WTC11 (cell line): ENCODE data around the gene IFNGR2. TPM values are rescaled to one million over a fixed set of nuclear protein-coding genes. Genes with fewer than 3 reads are reported as not detected.
A peak's percentile ranks its signal among the peaks of the same experiment; 100 is the strongest.

Source experiments
- ATAC-seq: fragments of 200-7000 bp; cut with Tn5 transposase; 2 replicates; pipeline ENCODE4 v1.10.0; 2021; ENCODE audit warnings: mild to moderate bottlenecking, moderate library complexity
- CTCF ChIA-PET: fragments of 300-600 bp; sonication (Branson Sonifier 250); formaldehyde crosslinking; loops from one replicate; lab custom pipeline; 2021; ENCODE audit warnings: antibody characterized with exemption; lab: Charles Lee
- POLR2A ChIA-PET: fragments of 350-600 bp; sonication (Branson Sonifier 250); formaldehyde crosslinking; loops from one replicate; lab custom pipeline; 2021; ENCODE audit warnings: antibody characterized with exemption; lab: Charles Lee
- DNase-seq: peaks from one replicate; pipeline ENCODE4 v3.0.0; 2021; ENCODE audit warnings: low spot score
- H3K27ac Mint-ChIP-seq: 2 replicates; pipeline ENCODE4 v1.8.0; 2021; ENCODE audit warnings: mixed read lengths
- H3K27me3 Mint-ChIP-seq: 2 replicates; pipeline ENCODE4 v1.8.0; 2021; ENCODE audit warnings: low read depth, mild to moderate bottlenecking, moderate library complexity, mixed read lengths
- H3K36me3 Mint-ChIP-seq: 2 replicates; pipeline ENCODE4 v1.8.0; 2021; ENCODE audit warnings: mixed read lengths
- H3K4me1 Mint-ChIP-seq: 2 replicates; pipeline ENCODE4 v1.8.0; 2022; ENCODE audit warnings: mixed read lengths
- H3K4me3 Mint-ChIP-seq: 2 replicates; pipeline ENCODE4 v1.8.0; 2021; ENCODE audit warnings: mild to moderate bottlenecking, moderate library complexity, mixed read lengths
- H3K9me3 Mint-ChIP-seq: 2 replicates; pipeline ENCODE4 v1.8.0; 2021; ENCODE audit warnings: mixed read lengths
- ARID4B ChIP-seq: sonication (generic); formaldehyde crosslinking; IDR thresholded peaks from 2 replicates; pipeline ENCODE4 v1.8.0; 2023; ENCODE audit warnings: missing genetic modification reagents, mild to moderate bottlenecking, borderline replicate concordance
- CDX4 ChIP-seq: fragments of 250-450 bp; sonication (Bioruptor Pico); IDR thresholded peaks from 2 replicates; pipeline ENCODE4 v1.9.0; 2021; ENCODE audit warnings: moderate library complexity, mild to moderate bottlenecking, inconsistent platforms, borderline replicate concordance
- CREM ChIP-seq: sonication (generic); formaldehyde crosslinking; IDR thresholded peaks from 2 replicates; pipeline ENCODE4 v1.8.1; 2022; ENCODE audit warnings: mild to moderate bottlenecking, missing genetic modification reagents, moderate library complexity
- FOXK1 ChIP-seq: sonication (generic); formaldehyde crosslinking; IDR thresholded peaks from 2 replicates; pipeline ENCODE4 v1.8.0; 2022; ENCODE audit warnings: mild to moderate bottlenecking, moderate library complexity, missing genetic modification reagents
- GABPB1 ChIP-seq: sonication (generic); formaldehyde crosslinking; IDR thresholded peaks from 2 replicates; pipeline ENCODE4 v1.8.1; 2023; ENCODE audit warnings: mild to moderate bottlenecking, missing genetic modification reagents
- KAT7 ChIP-seq: sonication (generic); formaldehyde crosslinking; IDR thresholded peaks from 2 replicates; pipeline ENCODE4 v1.8.1; 2023; ENCODE audit warnings: missing genetic modification reagents, mild to moderate bottlenecking, borderline replicate concordance
- MYBL2 ChIP-seq: sonication (generic); formaldehyde crosslinking; IDR thresholded peaks from 2 replicates; pipeline ENCODE4 v1.8.1; 2023; ENCODE audit warnings: mild to moderate bottlenecking, moderate library complexity, missing genetic modification reagents
- NFE2L1 ChIP-seq: sonication (generic); formaldehyde crosslinking; IDR thresholded peaks from 2 replicates; pipeline ENCODE4 v1.8.1; 2023; ENCODE audit warnings: missing genetic modification reagents
- NR1H2 ChIP-seq: sonication (generic); formaldehyde crosslinking; IDR thresholded peaks from 2 replicates; pipeline ENCODE4 v1.9.0; 2021; ENCODE audit warnings: mild to moderate bottlenecking, moderate library complexity, missing genetic modification reagents
- PRRX2 ChIP-seq: fragments of 250-450 bp; sonication (Bioruptor Pico); IDR thresholded peaks from 2 replicates; pipeline ENCODE4 v1.8.0; 2021; ENCODE audit warnings: mild to moderate bottlenecking
- RORB ChIP-seq: fragments of 250-450 bp; sonication (Bioruptor Pico); IDR thresholded peaks from 2 replicates; pipeline ENCODE4 v1.9.0; 2021; ENCODE audit warnings: mild to moderate bottlenecking
- SP1 ChIP-seq: sonication (generic); formaldehyde crosslinking; conservative IDR thresholded peaks from 2 replicates; pipeline ENCODE4 v1.8.1; 2022; ENCODE audit warnings: missing genetic modification reagents
- STAT6 ChIP-seq: sonication (generic); formaldehyde crosslinking; conservative IDR thresholded peaks from 2 replicates; pipeline ENCODE4 v1.8.1; 2023; ENCODE audit warnings: mild to moderate bottlenecking, low read depth, missing genetic modification reagents, moderate library complexity
- ZNF121 ChIP-seq: sonication (generic); formaldehyde crosslinking; IDR thresholded peaks from 2 replicates; pipeline ENCODE4 v1.8.0; 2023; ENCODE audit warnings: missing genetic modification reagents
- ZNF219 ChIP-seq: sonication (generic); formaldehyde crosslinking; IDR thresholded peaks from 2 replicates; pipeline ENCODE4 v1.8.0; 2023; ENCODE audit warnings: missing genetic modification reagents, mild to moderate bottlenecking, borderline replicate concordance
- ZNF396 ChIP-seq: fragments of 250-450 bp; sonication (Bioruptor Pico); IDR thresholded peaks from 2 replicates; pipeline ENCODE4 v1.8.0; 2021; ENCODE audit warnings: mild to moderate bottlenecking, moderate library complexity, borderline replicate concordance
- ZNF671 ChIP-seq: fragments of 250-450 bp; sonication (Bioruptor Pico); IDR thresholded peaks from 2 replicates; pipeline ENCODE4 v1.8.0; 2021; ENCODE audit warnings: mild to moderate bottlenecking
- total RNA-seq: library from RNA; stranded (reverse); gene quantifications from 3 replicates; pipeline ENCODE4 v1.2.3, GENCODE V29; 2021
- TF ChIP-seq, protein P1 (sequence below): sonication (generic); formaldehyde crosslinking; IDR thresholded peaks from 2 replicates; pipeline ENCODE4 v1.8.1; 2023; ENCODE audit warnings: mild to moderate bottlenecking, missing genetic modification reagents, moderate library complexity
- TF ChIP-seq, protein P2 (sequence below): sonication (generic); formaldehyde crosslinking; IDR thresholded peaks from 2 replicates; pipeline ENCODE4 v1.8.0; 2023; ENCODE audit warnings: missing genetic modification reagents
- TF ChIP-seq, protein P3 (sequence below): sonication (generic); formaldehyde crosslinking; IDR thresholded peaks from 2 replicates; pipeline ENCODE4 v1.8.1; 2023; ENCODE audit warnings: mild to moderate bottlenecking, missing genetic modification reagents, moderate library complexity
- TF ChIP-seq, protein P4 (sequence below): sonication (generic); formaldehyde crosslinking; IDR thresholded peaks from 2 replicates; pipeline ENCODE4 v1.8.1; 2022; ENCODE audit warnings: mild to moderate bottlenecking, moderate library complexity, missing genetic modification reagents
- TF ChIP-seq, protein P5 (sequence below): sonication (generic); formaldehyde crosslinking; IDR thresholded peaks from 2 replicates; pipeline ENCODE4 v1.8.0; 2023; ENCODE audit warnings: mild to moderate bottlenecking, missing genetic modification reagents

IFNGR2 gene
- total RNA-seq, 1 experiment from 2014 or later, result 34.1 TPM

DNA sequence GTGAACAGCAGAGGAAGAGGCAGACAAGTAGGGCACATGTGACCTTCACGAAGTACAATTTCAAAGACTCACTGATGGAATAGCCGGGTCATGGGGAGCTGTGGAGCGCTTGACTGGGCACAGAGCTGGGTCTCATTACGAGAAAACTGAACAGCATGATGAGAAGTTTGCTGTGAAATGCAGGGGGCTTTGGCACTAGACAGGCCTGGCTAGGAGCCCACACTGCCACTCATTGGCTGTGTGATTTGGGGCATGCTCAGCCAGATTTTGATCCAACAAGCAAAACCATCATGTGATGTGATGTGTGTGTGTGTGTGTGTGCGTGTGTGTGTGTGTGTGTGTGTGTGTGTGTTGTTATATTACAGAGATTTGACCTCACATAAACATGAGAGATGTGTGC, 4.9 kb upstream of the IFNGR2 start (continued):
- TF ChIP-seq, protein P1, sequence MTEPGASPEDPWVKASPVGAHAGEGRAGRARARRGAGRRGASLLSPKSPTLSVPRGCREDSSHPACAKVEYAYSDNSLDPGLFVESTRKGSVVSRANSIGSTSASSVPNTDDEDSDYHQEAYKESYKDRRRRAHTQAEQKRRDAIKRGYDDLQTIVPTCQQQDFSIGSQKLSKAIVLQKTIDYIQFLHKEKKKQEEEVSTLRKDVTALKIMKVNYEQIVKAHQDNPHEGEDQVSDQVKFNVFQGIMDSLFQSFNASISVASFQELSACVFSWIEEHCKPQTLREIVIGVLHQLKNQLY (CRISPR knock-in tag), result no peak
- TF ChIP-seq ZNF219 (CRISPR knock-in tag) (no peak), FOXK1 (CRISPR knock-in tag) (no peak), STAT6 (CRISPR knock-in tag) (no peak)
- TF ChIP-seq, protein P2, sequence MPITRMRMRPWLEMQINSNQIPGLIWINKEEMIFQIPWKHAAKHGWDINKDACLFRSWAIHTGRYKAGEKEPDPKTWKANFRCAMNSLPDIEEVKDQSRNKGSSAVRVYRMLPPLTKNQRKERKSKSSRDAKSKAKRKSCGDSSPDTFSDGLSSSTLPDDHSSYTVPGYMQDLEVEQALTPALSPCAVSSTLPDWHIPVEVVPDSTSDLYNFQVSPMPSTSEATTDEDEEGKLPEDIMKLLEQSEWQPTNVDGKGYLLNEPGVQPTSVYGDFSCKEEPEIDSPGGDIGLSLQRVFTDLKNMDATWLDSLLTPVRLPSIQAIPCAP (CRISPR knock-in tag), result no peak
- TF ChIP-seq, all 79 proteins: peak for 0

DNA sequence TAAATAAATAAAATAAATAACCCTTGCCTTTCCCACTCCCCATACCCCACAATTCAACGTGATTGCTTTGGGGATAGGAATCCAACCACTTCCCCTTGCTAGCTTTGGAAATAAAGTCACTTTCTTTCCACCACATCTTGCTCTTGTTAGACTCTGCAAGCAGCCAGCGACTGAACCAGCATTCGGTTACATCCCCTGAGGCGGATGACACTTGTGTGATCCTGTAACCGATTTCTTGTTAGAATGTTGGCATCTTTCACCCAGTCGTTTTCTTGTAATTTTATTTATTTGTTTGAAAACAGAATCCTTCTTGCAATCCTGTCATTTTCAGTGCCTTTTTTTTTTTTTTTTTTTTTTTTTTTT, 1.6 kb upstream of the IFNGR2 start:
- DNase-seq (no peak), ATAC-seq (no peak)
- ChIA-PET POLR2A (interaction anchor here (0.6 to 1.1 kb wide), 2 partner anchors 40 to 58 kb away, joined by 5 to 6 read pairs; no protein-coding TSS in a partner anchor), CTCF (interaction anchor here (1.1 kb wide), 1 partner anchor 40 kb away, joined by 5 read pairs; no protein-coding TSS in a partner anchor)
- H3K27ac Mint-ChIP-seq, result peak overlapping the region; percentile 60; the same call in 1 of the 2 replicates
- H3K36me3 Mint-ChIP-seq, result peaks cover 2% of the 10 kb centered on the region; the same call in 1 of the 2 replicates
- peaks cover 17% of the 10 kb centered on the region for H3K4me1 Mint-ChIP-seq
- no peaks in the 10 kb centered on the region for H3K9me3 Mint-ChIP-seq
- no peaks in the 10 kb centered on the region for H3K27me3 Mint-ChIP-seq
- no peak for TF ChIP-seq PRRX2 (CRISPR knock-in tag)
- no peak for TF ChIP-seq ZNF671 (CRISPR knock-in tag)
- no peak for TF ChIP-seq ARID4B (CRISPR knock-in tag)
- TF ChIP-seq NR1H2 (CRISPR knock-in tag), result no peak
- no peak for TF ChIP-seq CDX4 (CRISPR knock-in tag)
- TF ChIP-seq ZNF219 (CRISPR knock-in tag), result no peak
- no peak for TF ChIP-seq SP1 (CRISPR knock-in tag)
- no peak for TF ChIP-seq CREM
- no peak for TF ChIP-seq RORB (CRISPR knock-in tag)
- TF ChIP-seq FOXK1 (CRISPR knock-in tag), result no peak
- TF ChIP-seq, protein P3, sequence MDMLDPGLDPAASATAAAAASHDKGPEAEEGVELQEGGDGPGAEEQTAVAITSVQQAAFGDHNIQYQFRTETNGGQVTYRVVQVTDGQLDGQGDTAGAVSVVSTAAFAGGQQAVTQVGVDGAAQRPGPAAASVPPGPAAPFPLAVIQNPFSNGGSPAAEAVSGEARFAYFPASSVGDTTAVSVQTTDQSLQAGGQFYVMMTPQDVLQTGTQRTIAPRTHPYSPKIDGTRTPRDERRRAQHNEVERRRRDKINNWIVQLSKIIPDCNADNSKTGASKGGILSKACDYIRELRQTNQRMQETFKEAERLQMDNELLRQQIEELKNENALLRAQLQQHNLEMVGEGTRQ (CRISPR knock-in tag), result no peak
- no peak for TF ChIP-seq ZNF396 (CRISPR knock-in tag)
- no peak for TF ChIP-seq GABPB1 (CRISPR knock-in tag)
- no peak for TF ChIP-seq ZNF121
- TF ChIP-seq KAT7 (CRISPR knock-in tag), result no peak
- TF ChIP-seq NFE2L1 (CRISPR knock-in tag), result no peak
- TF ChIP-seq, protein P4, sequence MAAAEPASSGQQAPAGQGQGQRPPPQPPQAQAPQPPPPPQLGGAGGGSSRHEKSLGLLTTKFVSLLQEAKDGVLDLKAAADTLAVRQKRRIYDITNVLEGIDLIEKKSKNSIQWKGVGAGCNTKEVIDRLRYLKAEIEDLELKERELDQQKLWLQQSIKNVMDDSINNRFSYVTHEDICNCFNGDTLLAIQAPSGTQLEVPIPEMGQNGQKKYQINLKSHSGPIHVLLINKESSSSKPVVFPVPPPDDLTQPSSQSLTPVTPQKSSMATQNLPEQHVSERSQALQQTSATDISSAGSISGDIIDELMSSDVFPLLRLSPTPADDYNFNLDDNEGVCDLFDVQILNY, result no peak
- TF ChIP-seq, protein P5, sequence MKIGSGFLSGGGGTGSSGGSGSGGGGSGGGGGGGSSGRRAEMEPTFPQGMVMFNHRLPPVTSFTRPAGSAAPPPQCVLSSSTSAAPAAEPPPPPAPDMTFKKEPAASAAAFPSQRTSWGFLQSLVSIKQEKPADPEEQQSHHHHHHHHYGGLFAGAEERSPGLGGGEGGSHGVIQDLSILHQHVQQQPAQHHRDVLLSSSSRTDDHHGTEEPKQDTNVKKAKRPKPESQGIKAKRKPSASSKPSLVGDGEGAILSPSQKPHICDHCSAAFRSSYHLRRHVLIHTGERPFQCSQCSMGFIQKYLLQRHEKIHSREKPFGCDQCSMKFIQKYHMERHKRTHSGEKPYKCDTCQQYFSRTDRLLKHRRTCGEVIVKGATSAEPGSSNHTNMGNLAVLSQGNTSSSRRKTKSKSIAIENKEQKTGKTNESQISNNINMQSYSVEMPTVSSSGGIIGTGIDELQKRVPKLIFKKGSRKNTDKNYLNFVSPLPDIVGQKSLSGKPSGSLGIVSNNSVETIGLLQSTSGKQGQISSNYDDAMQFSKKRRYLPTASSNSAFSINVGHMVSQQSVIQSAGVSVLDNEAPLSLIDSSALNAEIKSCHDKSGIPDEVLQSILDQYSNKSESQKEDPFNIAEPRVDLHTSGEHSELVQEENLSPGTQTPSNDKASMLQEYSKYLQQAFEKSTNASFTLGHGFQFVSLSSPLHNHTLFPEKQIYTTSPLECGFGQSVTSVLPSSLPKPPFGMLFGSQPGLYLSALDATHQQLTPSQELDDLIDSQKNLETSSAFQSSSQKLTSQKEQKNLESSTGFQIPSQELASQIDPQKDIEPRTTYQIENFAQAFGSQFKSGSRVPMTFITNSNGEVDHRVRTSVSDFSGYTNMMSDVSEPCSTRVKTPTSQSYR (CRISPR knock-in tag), result no peak
- no peak for TF ChIP-seq MYBL2 (CRISPR knock-in tag)
- no peak overlapping the region for H3K4me3 Mint-ChIP-seq
